OCI-LY7 (cell line): ENCODE results near the gene GALNTL6.

Experiments used
- EZH2phosphoT487 ChIP-seq: fragments of 200-600 bp; sonication (generic); IDR thresholded peaks from 2 replicates; pipeline ENCODE4 v1.6.1; 2018; ENCODE audit warnings: low read depth, borderline replicate concordance, mild to moderate bottlenecking, mixed run types, antibody characterized with exemption, low read length, moderate library complexity, mixed read lengths
- TF ChIP-seq, protein P1 (sequence below): fragments of 200-600 bp; sonication (generic); conservative IDR thresholded peaks from 2 replicates; pipeline ENCODE4 v1.5.1; 2014; ENCODE audit warnings: mild to moderate bottlenecking, antibody characterized with exemption, low read length, moderate library complexity, mixed read lengths

DNA sequence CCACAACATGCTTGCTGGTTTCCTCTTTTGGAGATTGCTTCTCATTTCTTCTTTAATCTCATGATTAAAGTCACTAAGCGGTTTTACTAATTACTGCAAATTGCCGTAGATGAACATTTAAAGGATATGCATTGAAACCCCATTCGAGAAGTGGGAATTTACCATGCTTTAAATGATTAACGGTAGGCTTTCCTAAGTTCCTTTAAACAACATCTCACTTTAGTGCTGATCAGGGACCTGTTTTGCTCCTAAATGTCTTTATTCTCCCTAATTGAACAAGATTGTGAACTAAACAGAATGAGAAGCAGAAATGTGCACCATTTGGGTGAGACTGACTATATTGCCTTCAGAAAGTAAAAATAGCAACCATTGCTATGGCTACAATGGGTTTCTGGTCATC is 430.3 kb downstream of the GALNTL6 start:
- TF ChIP-seq, protein P1, sequence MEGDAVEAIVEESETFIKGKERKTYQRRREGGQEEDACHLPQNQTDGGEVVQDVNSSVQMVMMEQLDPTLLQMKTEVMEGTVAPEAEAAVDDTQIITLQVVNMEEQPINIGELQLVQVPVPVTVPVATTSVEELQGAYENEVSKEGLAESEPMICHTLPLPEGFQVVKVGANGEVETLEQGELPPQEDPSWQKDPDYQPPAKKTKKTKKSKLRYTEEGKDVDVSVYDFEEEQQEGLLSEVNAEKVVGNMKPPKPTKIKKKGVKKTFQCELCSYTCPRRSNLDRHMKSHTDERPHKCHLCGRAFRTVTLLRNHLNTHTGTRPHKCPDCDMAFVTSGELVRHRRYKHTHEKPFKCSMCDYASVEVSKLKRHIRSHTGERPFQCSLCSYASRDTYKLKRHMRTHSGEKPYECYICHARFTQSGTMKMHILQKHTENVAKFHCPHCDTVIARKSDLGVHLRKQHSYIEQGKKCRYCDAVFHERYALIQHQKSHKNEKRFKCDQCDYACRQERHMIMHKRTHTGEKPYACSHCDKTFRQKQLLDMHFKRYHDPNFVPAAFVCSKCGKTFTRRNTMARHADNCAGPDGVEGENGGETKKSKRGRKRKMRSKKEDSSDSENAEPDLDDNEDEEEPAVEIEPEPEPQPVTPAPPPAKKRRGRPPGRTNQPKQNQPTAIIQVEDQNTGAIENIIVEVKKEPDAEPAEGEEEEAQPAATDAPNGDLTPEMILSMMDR: no peak
- no peak for TF ChIP-seq EZH2phosphoT487
